CD14-positive monocyte (primary cell): ENCODE measurements around the gene DALRD3. TPM values are rescaled to one million over a fixed set of nuclear protein-coding genes. Genes with fewer than 3 reads are reported as not detected.

Source experiments
- DNase-seq, 3 donors: peaks; one replicate each; pipeline ENCODE4 v3.0.0-alpha.2; 2011 to 2022
- H2AFZ ChIP-seq: 2 replicates; pipeline ENCODE4 v1.6.0; 2012; ENCODE audit warnings: mild to moderate bottlenecking, low read depth, low read length, inconsistent platforms; ENCODE audit not compliant: insufficient read depth, poor library complexity, severe bottlenecking
- H3K27ac ChIP-seq, 2 donors: 1 replicate in 1 of 2; 2 replicates in 1 of 2; pipeline ENCODE4 v1.5.1; 2012 to 2013; ENCODE audit warnings: low read length in 2 of 2, control low read depth in 1 of 2, inconsistent platforms in 1 of 2, low read depth in 1 of 2, mild to moderate bottlenecking in 1 of 2
- H3K27me3 ChIP-seq, 2 donors: one replicate each; pipeline versions ENCODE4 v1.6.0 to v1.6.1; 2011 to 2013; ENCODE audit warnings: low read length in 2 of 2; ENCODE audit not compliant: control insufficient read depth in 2 of 2, insufficient read depth in 2 of 2
- H3K36me3 ChIP-seq, 2 donors: replicated peaks in 1 of 2; 1 replicate in 1 of 2; 2 replicates in 1 of 2; pipeline versions ENCODE4 v1.5.1 to v1.6.1; 2012 to 2013; ENCODE audit warnings: low read length in 2 of 2, control low read depth in 1 of 2, inconsistent platforms in 1 of 2, mild to moderate bottlenecking in 1 of 2; ENCODE audit not compliant: insufficient read depth in 2 of 2, control insufficient read depth in 1 of 2
- H3K4me1 ChIP-seq, 2 donors: 1 replicate in 1 of 2; 2 replicates in 1 of 2; pipeline versions ENCODE4 v1.5.1 to v1.6.1; 2012 to 2013; ENCODE audit warnings: low read length in 2 of 2, control low read depth in 1 of 2, inconsistent platforms in 1 of 2, mild to moderate bottlenecking in 1 of 2, moderate library complexity in 1 of 2; ENCODE audit not compliant: insufficient read depth in 2 of 2, control insufficient read depth in 1 of 2
- H3K4me2 ChIP-seq: replicated peaks from 2 replicates; pipeline ENCODE3; 2012; ENCODE audit warnings: low read length, moderate library complexity, mild to moderate bottlenecking; ENCODE audit not compliant: poor library complexity, severe bottlenecking; ENCODE audit errors: extremely low read depth
- H3K4me3 ChIP-seq, 3 experiments: fragments of 200-600 bp in 1 of 3; sonication (generic) in 1 of 3; replicated peaks in 1 of 3; 1 replicate in 2 of 3; 2 replicates in 1 of 3; pipeline ENCODE4 v1.5.1; 2011 to 2013; ENCODE audit warnings: low read length in 3 of 3, mild to moderate bottlenecking in 3 of 3, control low read depth in 2 of 3, low read depth in 2 of 3, inconsistent platforms in 1 of 3, moderate library complexity in 1 of 3
- H3K79me2 ChIP-seq: 2 replicates; pipeline ENCODE4 v1.6.0; 2012; ENCODE audit warnings: mild to moderate bottlenecking, control low read depth, inconsistent platforms, low read length, moderate library complexity; ENCODE audit not compliant: insufficient read depth
- H3K9ac ChIP-seq: 2 replicates; pipeline ENCODE4 v1.6.0; 2017; ENCODE audit warnings: low read length, mild to moderate bottlenecking; ENCODE audit not compliant: insufficient read depth, poor library complexity, severe bottlenecking
- H3K9me3 ChIP-seq, 2 donors: replicated peaks in 1 of 2; 1 replicate in 1 of 2; 2 replicates in 1 of 2; pipeline versions ENCODE4 v1.5.1 to v1.6.1; 2012 to 2013; ENCODE audit warnings: low read length in 2 of 2, control low read depth in 1 of 2; ENCODE audit not compliant: control insufficient read depth in 1 of 2, insufficient read depth in 1 of 2
- H4K20me1 ChIP-seq: 2 replicates; pipeline ENCODE4 v1.6.0; 2012; ENCODE audit warnings: mild to moderate bottlenecking, low read length, control low read depth, moderate library complexity; ENCODE audit not compliant: insufficient read depth
- H3K27ac Mint-ChIP-seq, 7 donors: one replicate each; pipeline ENCODE4 v1.8.0; 2020; ENCODE audit warnings: mild to moderate bottlenecking in 7 of 7, mixed read lengths in 7 of 7, moderate library complexity in 6 of 7, inconsistent platforms in 2 of 7
- H3K27me3 Mint-ChIP-seq, 3 donors: one replicate each; pipeline ENCODE4 v1.8.0; 2021 to 2022; ENCODE audit warnings: low read depth in 3 of 3, mild to moderate bottlenecking in 3 of 3, mixed read lengths in 3 of 3, moderate library complexity in 3 of 3, inconsistent platforms in 1 of 3
- H3K36me3 Mint-ChIP-seq, 2 donors: one replicate each; pipeline ENCODE4 v1.8.0; 2020; ENCODE audit warnings: mixed read lengths in 2 of 2, inconsistent platforms in 1 of 2, mild to moderate bottlenecking in 1 of 2
- H3K4me1 Mint-ChIP-seq: one replicate; pipeline ENCODE4 v1.8.0; 2020; ENCODE audit warnings: mild to moderate bottlenecking, mixed read lengths
- H3K4me3 Mint-ChIP-seq, 2 donors: one replicate each; pipeline ENCODE4 v1.8.0; 2020; ENCODE audit warnings: mild to moderate bottlenecking in 2 of 2, mixed read lengths in 2 of 2, moderate library complexity in 1 of 2
- H3K9me3 Mint-ChIP-seq, 7 donors: one replicate each; pipeline ENCODE4 v1.8.0; 2020 to 2022; ENCODE audit warnings: mixed read lengths in 7 of 7, mild to moderate bottlenecking in 6 of 7, moderate library complexity in 6 of 7, inconsistent platforms in 2 of 7
- WGBS: methylation state at CpG from one replicate; pipeline ENCODE4 v1.1.5; 2013; ENCODE audit warnings: missing lambda C conversion rate; ENCODE audit not compliant: insufficient coverage; 5-methylcytosine and 5-hydroxymethylcytosine counted together
- intact Hi-C, 2 donors: fragments of 100-400 bp; cut with micrococcal nuclease; formaldehyde crosslinking; loops; one replicate each; pipeline versions ENCODE4 v1.15.0 to v1.15.1; 2023
- polyA plus RNA-seq, 3 donors: library from polyadenylated mRNA; depleted of rRNA in 1 of 3; unstranded in 2 of 3; stranded (reverse) in 1 of 3; fragments of 300-500 nt in 2 of 3; fragments of >200 nt in 1 of 3; fragmentation: Illumina TruSeq in 2 of 3; gene quantifications; 1 replicate in 2 of 3; 2 replicates in 1 of 3; pipeline ENCODE4 v1.2.3, GENCODE V29; 2012 to 2021
- TF ChIP-seq, protein P1 (sequence below): fragments of 200-600 bp; IDR thresholded peaks from one replicate; pipeline ENCODE4 v1.8.0; 2022; ENCODE audit warnings: antibody characterized with exemption, mild to moderate bottlenecking

DALRD3 gene
- polyA plus RNA-seq, 3 donors, result 15.0 to 42.1 (median 20.0) TPM

DNA sequence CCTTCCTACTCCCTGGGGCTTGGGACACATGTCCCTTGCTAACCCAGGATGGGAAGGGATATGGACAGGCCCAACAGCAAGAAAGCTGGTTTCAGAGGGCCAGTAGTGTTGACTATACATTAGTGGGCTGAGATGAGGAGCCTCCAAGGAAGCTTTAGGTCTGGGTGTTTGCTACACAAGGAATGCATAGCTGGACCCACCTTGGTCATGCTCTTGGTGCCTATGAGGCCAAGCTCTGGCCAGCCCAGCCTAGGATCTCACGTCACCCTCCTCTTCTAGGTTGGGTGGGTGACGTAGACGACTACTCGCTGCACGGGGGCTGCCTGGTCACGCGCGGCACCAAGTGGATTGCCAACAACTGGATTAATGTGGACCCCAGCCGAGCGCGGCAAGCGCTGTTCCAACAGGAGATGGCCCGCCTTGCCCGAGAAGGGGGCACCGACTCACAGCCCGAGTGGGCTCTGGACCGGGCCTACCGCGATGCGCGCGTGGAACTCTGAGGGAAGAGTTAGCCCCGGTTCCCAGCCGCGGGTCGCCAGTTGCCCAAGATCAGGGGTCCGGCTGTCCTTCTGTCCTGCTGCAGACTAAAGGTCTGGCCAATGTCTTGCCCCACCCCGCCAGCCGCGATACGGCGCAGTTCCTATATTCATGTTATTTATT lies 11.8 kb downstream of the DALRD3 start:
- H3K36me3 Mint-ChIP-seq, result peaks cover 5 to 14% of the 10 kb centered on the region in 2 donors
- H3K9ac ChIP-seq, result peak overlapping the region; percentile 90
- no peaks in the 10 kb centered on the region for H3K9me3 ChIP-seq
- intact Hi-C loops, result loop anchor here in 1 of 2 donors (2.0 kb wide), 1 partner anchor 18 kb away; no protein-coding TSS in a partner anchor
- H3K27ac Mint-ChIP-seq, result peak overlapping the region; percentile 94 to 99 (median 99)
- no peaks in the 10 kb centered on the region for H3K9me3 Mint-ChIP-seq
- H3K27ac ChIP-seq, result peak overlapping the region; percentile 90 to 97
- peak in 2 of 3 donors; percentile 14 to 66 for DNase-seq
- H3K36me3 ChIP-seq, result peaks cover 2 to 4% of the 10 kb centered on the region in 2 donors
- H3K79me2 ChIP-seq, result peaks cover 25% of the 10 kb centered on the region
- peaks cover 13% of the 10 kb centered on the region for H4K20me1 ChIP-seq
- peaks cover 23% of the 10 kb centered on the region for H3K4me1 Mint-ChIP-seq
- H3K4me1 ChIP-seq, result peaks cover 20 to 34% of the 10 kb centered on the region in 2 donors
- H3K4me3 ChIP-seq, result peak overlapping the region; percentile 57 to 94 (median 93)
- H3K4me2 ChIP-seq, result peak overlapping the region; percentile 93
- TF ChIP-seq, protein P1, sequence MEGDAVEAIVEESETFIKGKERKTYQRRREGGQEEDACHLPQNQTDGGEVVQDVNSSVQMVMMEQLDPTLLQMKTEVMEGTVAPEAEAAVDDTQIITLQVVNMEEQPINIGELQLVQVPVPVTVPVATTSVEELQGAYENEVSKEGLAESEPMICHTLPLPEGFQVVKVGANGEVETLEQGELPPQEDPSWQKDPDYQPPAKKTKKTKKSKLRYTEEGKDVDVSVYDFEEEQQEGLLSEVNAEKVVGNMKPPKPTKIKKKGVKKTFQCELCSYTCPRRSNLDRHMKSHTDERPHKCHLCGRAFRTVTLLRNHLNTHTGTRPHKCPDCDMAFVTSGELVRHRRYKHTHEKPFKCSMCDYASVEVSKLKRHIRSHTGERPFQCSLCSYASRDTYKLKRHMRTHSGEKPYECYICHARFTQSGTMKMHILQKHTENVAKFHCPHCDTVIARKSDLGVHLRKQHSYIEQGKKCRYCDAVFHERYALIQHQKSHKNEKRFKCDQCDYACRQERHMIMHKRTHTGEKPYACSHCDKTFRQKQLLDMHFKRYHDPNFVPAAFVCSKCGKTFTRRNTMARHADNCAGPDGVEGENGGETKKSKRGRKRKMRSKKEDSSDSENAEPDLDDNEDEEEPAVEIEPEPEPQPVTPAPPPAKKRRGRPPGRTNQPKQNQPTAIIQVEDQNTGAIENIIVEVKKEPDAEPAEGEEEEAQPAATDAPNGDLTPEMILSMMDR, result no peak
- H3K27me3 ChIP-seq, result no peaks in the 10 kb centered on the region
- H3K4me3 Mint-ChIP-seq, result peak overlapping the region; percentile 95 to 98
- peaks cover 0 to 2% (median 1%) of the 10 kb centered on the region in 3 donors for H3K27me3 Mint-ChIP-seq
- peak overlapping the region; percentile 94 for H2AFZ ChIP-seq
- 0% methylated on average over 27 of the region's 32 CpGs for WGBS

DNA sequence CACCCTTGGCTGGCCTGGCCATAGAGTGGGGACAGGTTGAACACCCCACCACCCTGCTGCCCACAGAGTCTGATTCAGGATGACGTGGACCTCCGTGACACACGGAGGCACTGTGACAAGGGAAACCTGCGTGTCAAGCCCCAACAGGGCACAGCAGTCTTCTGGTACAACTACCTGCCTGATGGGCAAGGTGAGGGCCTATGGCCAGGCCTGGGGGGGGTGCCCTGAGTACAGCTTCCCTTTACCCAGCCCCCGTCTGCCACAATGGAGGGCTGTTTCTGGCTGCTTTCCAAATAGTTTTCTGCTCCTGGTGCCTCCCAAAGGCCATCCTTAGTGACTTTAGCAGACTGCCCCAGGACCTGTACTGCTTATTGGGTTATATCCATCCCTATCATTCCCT lies 12.4 kb downstream of the DALRD3 start:
- Histone ChIP-seq H2AFZ (peak overlapping the region; percentile 94), H3K27me3 (no peaks in the 10 kb centered on the region), H3K9me3 (no peaks in the 10 kb centered on the region), H3K4me2 (peak overlapping the region; percentile 93), H3K27ac (no peak overlapping the region), H3K9ac (no peak overlapping the region), H3K79me2 (peaks cover 21% of the 10 kb centered on the region), H3K4me3 (peak overlapping the region in 1 of 3 experiments; percentile 93), H3K4me1 (peaks cover 20 to 34% of the 10 kb centered on the region in 2 donors), H3K36me3 (no peaks in the 10 kb centered on the region), H4K20me1 (peaks cover 10% of the 10 kb centered on the region)
- Mint-ChIP-seq H3K4me1 (peaks cover 23% of the 10 kb centered on the region), H3K9me3 (no peaks in the 10 kb centered on the region), H3K4me3 (no peak overlapping the region), H3K27me3 (peaks cover 0 to 2% (median 1%) of the 10 kb centered on the region in 3 donors), H3K27ac (peak overlapping the region in 5 of 7 donors; percentile 94 to 99 (median 99)), H3K36me3 (peaks cover 5 to 13% of the 10 kb centered on the region in 2 donors)
- intact Hi-C loops, result loop anchor here in 1 of 2 donors (2.0 kb wide), 1 partner anchor 17 kb away; no protein-coding TSS in a partner anchor
- no peak for DNase-seq
- 84% methylated on average over 5 of the region's 5 CpGs for WGBS
- TF ChIP-seq, protein P1, result no peak
